Pericardium fibroblast (primary cell): ENCODE data around the gene SMARCC2. TPM values are rescaled to one million over a fixed set of nuclear protein-coding genes. Genes with fewer than 3 reads are reported as not detected.

Experiments used
- total RNA-seq: library from RNA; depleted of rRNA; stranded (reverse); fragments of >200 nt; gene quantifications from 2 replicates; pipeline ENCODE4 v1.2.3, GENCODE V29; 2015

Gene SMARCC2
- 30.8 and 40.4 TPM in 2 replicates for total RNA-seq

GRCh38 chr12:56189099-56189917, at the start of gene SMARCC2:
Gene SMARCC2, minus strand, starts transcription at chr12:56189483. Its CDS starts 22 bp downstream, at chr12:56189461.

GRCh38 chr12:56229916-56230431, 40.7 kb upstream of the SMARCC2 start, which contains the start of gene SLC39A5:
Gene SLC39A5, plus strand, starts transcription at chr12:56230051. Its CDS starts 1,224 bp downstream, at chr12:56231275.

DNA sequence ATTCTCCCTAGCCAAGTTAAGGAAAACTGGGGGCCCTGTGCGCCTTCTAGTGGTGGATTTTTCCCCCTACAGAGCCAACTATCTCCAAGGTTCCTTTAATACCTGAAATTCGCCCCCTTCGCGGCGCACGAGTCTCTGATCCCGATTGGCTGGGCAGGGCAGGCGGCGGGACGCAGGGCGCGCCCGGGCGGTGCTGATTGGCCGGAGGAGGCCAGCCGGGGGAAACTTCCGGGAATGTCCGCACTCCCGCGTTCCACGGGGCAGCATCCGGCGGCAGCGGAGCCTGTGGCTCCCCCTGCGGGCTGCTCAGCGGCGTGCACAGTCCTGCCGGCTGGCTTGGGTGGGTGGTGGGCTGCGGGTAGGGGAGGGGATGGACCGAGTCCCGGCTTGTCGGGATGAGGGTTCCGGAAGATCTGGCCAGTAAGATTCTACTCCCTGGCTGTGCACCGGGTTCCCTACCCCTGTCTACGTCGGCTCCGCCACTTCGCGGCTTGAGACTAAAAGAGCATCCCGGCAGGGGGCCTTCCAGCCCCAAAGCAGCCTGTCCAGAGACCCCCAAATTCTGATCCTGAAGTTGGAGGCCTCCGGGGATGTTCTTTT, 34.9 kb upstream of the SMARCC2 start, which contains the start of gene NABP2:
TSS of gene NABP2 (plus strand) at position 241 of the 600 bp plus-strand sequence. CDS start 515 bp downstream, outside the sequence.

GRCh38 chr12:56221757-56222530, 32.7 kb upstream of the SMARCC2 start, which contains the start of gene RNF41:
Gene RNF41, minus strand, starts transcription at chr12:56221922. Its CDS starts 7,875 bp downstream, at chr12:56214047.

GRCh38 chr12:56158029-56158925, 31.0 kb downstream of the SMARCC2 start, which contains the start of gene MYL6:
Gene MYL6, plus strand, starts transcription at chr12:56158359. Its CDS starts 43 bp downstream, at chr12:56158402.

GRCh38 chr12:56152132-56152755, 37.0 kb downstream of the SMARCC2 start, which contains the start of gene MYL6B:
Gene MYL6B, plus strand, starts transcription at chr12:56152587. Its CDS starts 1,332 bp downstream, at chr12:56153919.

DNA sequence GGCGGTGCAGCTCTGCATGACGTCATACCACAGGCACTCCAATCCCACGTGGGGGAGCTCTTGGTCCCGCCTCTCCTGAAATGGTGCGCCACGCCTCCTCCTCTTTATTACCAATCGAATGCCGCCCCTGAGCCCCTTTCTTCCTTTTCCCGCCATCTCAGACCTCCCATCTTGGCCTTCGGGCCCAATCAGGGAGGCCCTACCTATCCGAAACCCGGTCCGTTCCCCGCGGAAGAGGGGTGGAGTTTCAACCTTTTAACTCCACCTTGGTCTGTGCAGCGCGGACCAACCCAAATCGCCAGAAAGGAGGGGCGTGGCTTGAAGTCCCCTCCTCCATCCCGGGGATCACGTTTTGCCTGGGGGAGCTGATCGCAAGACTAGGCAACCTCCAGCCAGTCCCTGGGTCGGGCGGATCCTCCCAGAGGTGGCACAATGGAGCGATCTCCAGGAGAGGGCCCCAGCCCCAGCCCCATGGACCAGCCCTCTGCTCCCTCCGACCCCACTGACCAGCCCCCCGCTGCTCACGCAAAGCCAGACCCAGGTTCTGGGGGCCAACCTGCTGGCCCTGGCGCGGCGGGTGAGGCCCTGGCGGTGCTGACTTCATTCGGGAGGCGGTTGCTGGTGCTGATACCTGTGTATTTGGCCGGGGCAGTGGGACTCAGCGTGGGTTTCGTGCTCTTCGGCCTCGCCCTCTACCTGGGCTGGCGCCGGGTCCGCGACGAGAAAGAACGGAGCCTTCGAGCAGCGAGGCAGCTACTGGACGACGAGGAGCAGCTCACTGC, 61.2 kb downstream of the SMARCC2 start, which contains the start of gene ESYT1:
TSS of gene ESYT1 (plus strand) at position 380 of the 782 bp plus-strand sequence. CDS start at position 433, 53 bp downstream.

DNA sequence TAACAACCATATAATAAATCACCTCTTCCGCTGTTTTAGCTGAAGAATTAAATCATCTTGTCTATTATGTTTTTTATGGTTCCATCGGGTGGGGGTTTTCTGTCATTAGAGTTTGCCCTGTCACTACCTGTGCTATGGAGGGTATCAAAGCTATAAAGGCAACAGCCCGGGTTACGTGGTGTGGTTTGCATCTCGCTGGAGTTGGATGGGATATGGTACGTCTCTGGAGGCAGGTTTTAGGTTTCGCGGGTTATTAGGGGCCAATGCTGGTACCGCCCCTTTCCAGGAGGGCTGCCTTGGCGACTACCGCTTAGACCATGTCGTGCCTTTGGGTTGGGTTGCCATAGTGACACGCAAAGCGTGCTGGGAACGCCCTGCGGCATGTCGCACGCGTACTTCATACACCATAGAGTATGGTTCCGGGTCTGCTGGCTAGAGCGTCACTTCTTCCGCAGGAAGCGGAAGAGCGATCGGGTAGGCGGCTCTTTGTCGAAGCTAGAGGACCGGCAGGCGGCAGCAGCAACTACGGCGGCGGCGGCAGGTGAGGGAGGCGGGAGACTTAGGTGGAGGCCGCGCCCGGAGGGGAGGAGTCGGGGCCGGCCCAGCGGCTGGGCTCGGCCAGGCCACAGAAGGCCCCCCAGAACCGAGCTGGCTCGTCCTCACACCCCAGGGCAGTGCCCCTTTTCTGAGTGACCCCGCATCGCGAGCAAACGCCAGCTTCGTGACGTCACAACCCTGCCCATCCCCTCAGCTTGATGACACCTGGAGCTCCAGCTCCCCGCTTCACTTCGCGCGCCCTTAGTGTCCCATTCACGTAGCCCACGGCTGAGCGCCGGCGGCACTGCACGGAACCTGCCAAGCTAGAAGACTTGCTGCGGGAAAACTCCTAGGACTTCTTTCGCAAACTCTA, 71.2 kb downstream of the SMARCC2 start, which contains the start of gene ZC3H10:
TSS of gene ZC3H10 (plus strand) at position 489 of the 910 bp plus-strand sequence. CDS start 2,297 bp downstream, outside the sequence.

DNA sequence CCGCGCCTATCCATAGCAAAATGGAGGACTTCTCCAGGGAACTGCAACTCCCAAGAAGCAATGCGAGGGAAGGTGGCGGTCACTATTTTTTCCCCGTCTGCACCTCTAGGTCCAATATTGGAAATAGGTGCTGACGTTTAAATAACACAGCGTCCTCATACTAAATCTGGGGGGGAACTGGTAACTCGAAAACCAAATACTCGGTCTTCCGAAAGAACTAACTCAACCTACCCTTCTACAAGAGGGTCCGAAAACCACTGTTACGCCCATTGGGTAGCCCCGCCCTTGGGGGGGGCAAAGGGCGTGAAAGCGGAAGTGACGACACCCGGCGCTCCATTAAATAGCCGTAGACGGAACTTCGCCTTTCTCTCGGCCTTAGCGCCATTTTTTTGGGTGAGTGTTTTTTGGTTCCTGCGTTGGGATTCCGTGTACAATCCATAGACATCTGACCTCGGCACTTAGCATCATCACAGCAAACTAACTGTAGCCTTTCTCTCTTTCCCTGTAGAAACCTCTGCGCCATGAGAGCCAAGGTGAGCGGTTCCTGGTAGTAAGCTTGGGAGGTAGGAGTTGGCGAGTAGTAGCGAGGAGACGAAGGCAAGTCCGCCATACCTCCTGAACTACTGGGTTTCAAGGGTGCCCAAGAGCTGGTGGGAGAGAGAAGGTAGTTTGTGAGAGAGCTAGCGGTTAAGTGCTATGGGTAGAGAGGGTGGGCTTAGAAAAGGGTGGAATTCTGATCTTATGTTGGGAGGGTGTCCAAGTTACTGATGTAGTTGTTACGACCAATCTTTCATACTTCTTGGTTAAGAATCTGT, 72.8 kb downstream of the SMARCC2 start, which contains the start of gene RPL41:
TSS of gene RPL41 (plus strand) at position 367 of the 815 bp plus-strand sequence.

Other genes starting within 250 kb of the SMARCC2 start
- 0.47 TPM in 1 of 2 replicates, not detected in the other for gene PMEL, start 223.4 kb downstream of the SMARCC2 start, total RNA-seq
- 10.5 and 17.5 TPM in 2 replicates for gene CDK2, start 222.7 kb downstream of the SMARCC2 start, total RNA-seq
- gene RAB5B, start 215.4 kb downstream of the SMARCC2 start, total RNA-seq, result 60.8 and 74.7 TPM in 2 replicates
- 7.8 and 12.0 TPM in 2 replicates for gene SUOX, start 192.2 kb downstream of the SMARCC2 start, total RNA-seq
- gene IKZF4, start 168.4 kb downstream of the SMARCC2 start, total RNA-seq, result 2.0 and 10.4 TPM in 2 replicates
- gene RPS26, start 147.6 kb downstream of the SMARCC2 start, total RNA-seq, result 1,091 and 4,343 TPM in 2 replicates
- gene ERBB3, start 109.3 kb downstream of the SMARCC2 start, total RNA-seq, result 1.9 and 4.2 TPM in 2 replicates
- gene PA2G4, start 84.9 kb downstream of the SMARCC2 start, total RNA-seq, result 69.7 and 70.5 TPM in 2 replicates
- 4,540 and 5,963 TPM in 2 replicates for gene RPL41, start 72.8 kb downstream of the SMARCC2 start, total RNA-seq
- gene ZC3H10, start 71.2 kb downstream of the SMARCC2 start, total RNA-seq, result 2.2 and 3.4 TPM in 2 replicates
- 104 and 207 TPM in 2 replicates for gene ESYT1, start 61.2 kb downstream of the SMARCC2 start, total RNA-seq
- gene MYL6B, start 36.9 kb downstream of the SMARCC2 start, total RNA-seq, result 68.7 and 103 TPM in 2 replicates
- 1,218 and 3,228 TPM in 2 replicates for gene MYL6, start 31.1 kb downstream of the SMARCC2 start, total RNA-seq
- gene RNF41, start 32.4 kb upstream of the SMARCC2 start, total RNA-seq, result 69.4 and 113 TPM in 2 replicates
- 29.3 and 31.5 TPM in 2 replicates for gene NABP2, start 34.9 kb upstream of the SMARCC2 start, total RNA-seq
- gene SLC39A5, start 40.6 kb upstream of the SMARCC2 start, total RNA-seq, result not detected in 2 replicates
- 15.3 and 23.5 TPM in 2 replicates for gene ANKRD52, start 68.9 kb upstream of the SMARCC2 start, total RNA-seq
- 12.5 and 13.9 TPM in 2 replicates for gene COQ10A, start 77.5 kb upstream of the SMARCC2 start, total RNA-seq
- gene CS, start 110.8 kb upstream of the SMARCC2 start, total RNA-seq, result 75.0 and 76.6 TPM in 2 replicates
- 77.7 and 92.1 TPM in 2 replicates for gene CNPY2, start 126.5 kb upstream of the SMARCC2 start, total RNA-seq
- 14.1 and 19.2 TPM in 2 replicates for gene PAN2, start 144.5 kb upstream of the SMARCC2 start, total RNA-seq
- not detected in 2 replicates for gene IL23A, start 149.4 kb upstream of the SMARCC2 start, total RNA-seq
- gene STAT2, start 170.6 kb upstream of the SMARCC2 start, total RNA-seq, result 128 and 161 TPM in 2 replicates
- gene APOF, start 173.4 kb upstream of the SMARCC2 start, total RNA-seq, result not detected in 2 replicates